GM21786 (cell line): ENCODE measurements around the gene ZNF891.

Source experiments
- ATAC-seq: cut with Tn5 transposase; IDR thresholded peaks from one replicate; pipeline ENCODE4 v1.9.1; 2021; ENCODE audit not compliant: unreplicated experiment

Gene ZNF891

GRCh38 chr12:133063556-133063955 is 66.5 kb downstream of the ZNF891 start:
- ATAC-seq: no peak

- no peak for ATAC-seq
These were observed 68.1 kb downstream of the ZNF891 start for GRCh38 chr12:133061954-133062353.

GRCh38 chr12:133058203-133059113 is 71.6 kb downstream of the ZNF891 start:
- no peak for ATAC-seq

- ATAC-seq: no peak
These were observed 72.6 kb downstream of the ZNF891 start for GRCh38 chr12:133057446-133057845.
